Large intestine (tissue), 3 donors: ENCODE results near the gene B4GALNT3. TPM values are rescaled to one million over a fixed set of nuclear protein-coding genes. Genes with fewer than 3 reads are reported as not detected.

Experiments used
- DNase-seq, 2 donors: peaks; one replicate each; pipeline versions ENCODE4 v3.0.0 to v3.0.0-alpha.2; 2013
- H3K27ac ChIP-seq: one replicate; pipeline ENCODE4 v1.5.1; 2013; ENCODE audit warnings: low read length
- H3K27me3 ChIP-seq: 2 replicates; pipeline ENCODE4 v1.6.1; 2013; ENCODE audit warnings: low read length; ENCODE audit not compliant: control insufficient read depth, insufficient read depth
- H3K36me3 ChIP-seq: 2 replicates; pipeline ENCODE4 v1.6.1; 2013; ENCODE audit warnings: low read length; ENCODE audit not compliant: control insufficient read depth, insufficient read depth
- H3K4me1 ChIP-seq: one replicate; pipeline ENCODE4 v1.6.1; 2013; ENCODE audit warnings: low read length; ENCODE audit not compliant: control insufficient read depth, insufficient read depth
- H3K4me3 ChIP-seq: one replicate; pipeline ENCODE4 v1.5.1; 2013; ENCODE audit warnings: low read length
- H3K9me3 ChIP-seq: one replicate; pipeline ENCODE4 v1.6.1; 2013; ENCODE audit warnings: mild to moderate bottlenecking, low read depth, low read length, moderate library complexity; ENCODE audit not compliant: control insufficient read depth
- WGBS: methylation state at CpG from one replicate; pipeline ENCODE4 v1.1.5; 2013; ENCODE audit warnings: low lambda C conversion rate; ENCODE audit not compliant: insufficient coverage; 5-methylcytosine and 5-hydroxymethylcytosine counted together
- polyA plus RNA-seq: library from polyadenylated mRNA; unstranded; fragments of 120-200 nt; gene quantifications from one replicate; pipeline ENCODE4 v1.2.1, GENCODE V29; 2013

The B4GALNT3 gene
- polyA plus RNA-seq, 1 donor: 5.9 TPM

GRCh38 chr12:490260-490659 lies 30.5 kb downstream of the B4GALNT3 start:
- H3K4me3 ChIP-seq: no peak overlapping the region
- H3K9me3 ChIP-seq: no peaks in the 10 kb centered on the region
- H3K4me1 ChIP-seq: no peaks in the 10 kb centered on the region
- H3K27ac ChIP-seq: no peak overlapping the region
- no peaks in the 10 kb centered on the region for H3K36me3 ChIP-seq
- H3K27me3 ChIP-seq: no peaks in the 10 kb centered on the region
- no peak for DNase-seq

DNA sequence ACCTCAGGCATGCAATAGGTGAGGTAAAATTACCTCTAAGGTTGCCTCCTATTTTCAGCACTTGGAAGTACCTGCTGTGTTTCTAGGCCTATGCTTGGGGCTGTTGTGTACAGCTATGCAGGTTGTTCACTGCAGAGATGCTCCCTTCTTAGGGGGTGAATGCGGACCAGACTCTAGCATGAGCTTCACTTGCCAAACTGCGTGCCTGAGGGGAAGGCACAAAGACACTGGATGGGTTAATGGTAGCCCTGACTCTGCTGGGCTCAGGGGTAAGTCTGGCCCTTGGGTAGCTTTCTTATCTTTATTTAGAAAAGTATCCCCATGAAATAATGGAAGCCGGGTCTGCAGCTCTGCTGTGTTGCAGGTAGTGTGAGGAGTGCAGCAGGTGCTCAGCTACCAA lies 35.7 kb downstream of the B4GALNT3 start:
- no peak for DNase-seq
- Histone ChIP-seq H3K4me1 (no peaks in the 10 kb centered on the region), H3K27ac (no peak overlapping the region), H3K27me3 (no peaks in the 10 kb centered on the region), H3K4me3 (no peak overlapping the region), H3K36me3 (no peaks in the 10 kb centered on the region), H3K9me3 (no peaks in the 10 kb centered on the region)
- WGBS: no CpG with 5 or more reads among the region's 3 CpGs

DNA sequence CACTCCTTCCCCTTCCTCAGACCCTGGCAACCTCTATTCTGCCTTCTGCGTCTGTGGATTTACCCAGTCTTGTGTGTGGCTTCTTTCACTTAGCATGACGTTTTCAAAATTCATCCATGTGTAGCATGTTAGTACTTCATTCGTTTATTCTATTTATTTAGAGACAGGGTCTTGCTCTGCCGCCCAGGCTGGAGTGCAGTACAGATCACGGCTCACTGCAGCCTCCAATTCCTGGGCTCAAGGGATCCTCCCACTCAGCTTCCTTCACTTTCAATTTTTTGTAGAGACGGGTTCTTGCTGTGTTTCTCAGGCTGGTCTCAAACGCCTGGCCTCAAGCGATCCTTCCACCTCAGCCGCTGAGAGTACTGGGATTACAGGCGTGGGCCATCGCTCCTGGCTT lies 37.0 kb downstream of the B4GALNT3 start:
- Histone ChIP-seq H3K36me3 (no peaks in the 10 kb centered on the region), H3K4me3 (no peak overlapping the region), H3K4me1 (no peaks in the 10 kb centered on the region), H3K27me3 (no peaks in the 10 kb centered on the region), H3K27ac (no peak overlapping the region), H3K9me3 (no peaks in the 10 kb centered on the region)
- WGBS: no CpG with 5 or more reads among the region's 11 CpGs
- no peak for DNase-seq

GRCh38 chr12:497501-498160 lies 37.9 kb downstream of the B4GALNT3 start:
- Histone ChIP-seq H3K9me3 (no peaks in the 10 kb centered on the region), H3K27me3 (no peaks in the 10 kb centered on the region), H3K4me1 (peaks cover 3% of the 10 kb centered on the region), H3K36me3 (no peaks in the 10 kb centered on the region), H3K4me3 (no peak overlapping the region), H3K27ac (no peak overlapping the region)
- DNase-seq: no peak
- WGBS: 81% methylated on average over 3 of the region's 9 CpGs

DNA sequence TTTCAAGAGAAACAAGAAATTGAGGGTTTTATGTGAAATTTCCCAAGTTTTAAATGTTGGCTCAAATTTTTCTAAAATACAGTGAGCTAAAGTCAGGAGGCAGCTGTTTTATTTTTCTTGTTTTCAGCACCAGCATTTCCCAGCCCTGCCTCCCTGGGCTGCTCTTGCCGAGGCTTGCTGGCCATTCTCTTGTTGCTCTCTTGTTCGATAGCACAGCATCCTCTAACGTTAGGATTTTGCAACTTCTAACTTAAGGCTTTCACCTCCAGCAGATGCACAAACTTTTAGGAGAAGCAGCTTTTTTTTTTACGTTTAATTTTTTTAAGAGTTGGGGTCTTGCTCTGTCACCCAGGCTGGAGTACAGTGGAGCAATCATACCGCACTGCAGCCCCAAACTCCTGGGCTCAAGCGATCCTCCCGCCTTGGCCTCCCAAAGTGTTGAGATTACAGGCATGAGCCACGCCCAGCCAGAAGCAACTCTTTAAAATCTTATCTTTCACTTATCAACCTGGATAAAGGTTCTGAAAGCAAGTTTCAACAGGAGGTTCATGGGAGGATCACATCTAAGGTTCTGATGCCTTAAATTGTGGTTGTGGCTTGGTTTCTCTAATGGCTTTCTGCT lies 40.2 kb downstream of the B4GALNT3 start:
- Histone ChIP-seq H3K9me3 (no peaks in the 10 kb centered on the region), H3K4me3 (no peak overlapping the region), H3K4me1 (peaks cover 12% of the 10 kb centered on the region), H3K36me3 (no peaks in the 10 kb centered on the region), H3K27me3 (no peaks in the 10 kb centered on the region), H3K27ac (no peak overlapping the region)
- DNase-seq: no peak
- no CpG with 5 or more reads among the region's 8 CpGs for WGBS

GRCh38 chr12:501722-502447 lies 42.1 kb downstream of the B4GALNT3 start:
- H3K9me3 ChIP-seq: no peaks in the 10 kb centered on the region
- no peak overlapping the region for H3K27ac ChIP-seq
- no peak overlapping the region for H3K4me3 ChIP-seq
- H3K4me1 ChIP-seq: peaks cover 12% of the 10 kb centered on the region
- H3K36me3 ChIP-seq: no peaks in the 10 kb centered on the region
- H3K27me3 ChIP-seq: no peaks in the 10 kb centered on the region
- no peak for DNase-seq
- no CpG with 5 or more reads among the region's 14 CpGs for WGBS

DNA sequence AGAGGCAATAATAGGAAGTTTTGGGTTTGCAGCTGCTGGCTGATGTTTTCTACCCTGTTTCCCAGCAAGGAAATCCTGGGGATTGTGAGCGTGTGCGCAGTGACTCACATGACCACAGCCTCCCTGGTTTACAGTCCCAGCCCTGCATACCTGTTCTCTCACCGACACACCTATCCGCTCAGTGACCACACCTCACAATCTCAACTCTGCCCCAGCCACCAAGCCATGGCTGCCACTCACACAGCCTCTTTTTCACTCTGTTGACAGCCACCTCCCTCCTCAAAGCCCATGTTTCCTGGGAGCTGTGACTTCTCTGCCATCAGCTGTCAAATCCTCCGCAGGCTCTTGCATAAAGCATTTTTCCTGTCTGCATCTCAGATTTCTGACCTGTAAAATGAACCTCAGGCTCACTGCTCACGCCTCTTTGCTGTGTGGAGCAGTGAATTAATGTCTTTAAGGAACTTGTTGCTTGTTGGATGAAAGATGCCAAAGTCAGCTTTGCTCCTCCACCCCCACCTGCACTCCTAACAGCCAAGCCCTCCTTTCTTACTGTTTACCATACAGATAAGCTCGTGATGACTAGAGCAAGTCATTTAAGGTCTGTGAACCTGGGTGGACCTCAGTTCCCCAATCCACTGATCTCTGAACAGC lies 43.5 kb downstream of the B4GALNT3 start:
- H3K27me3 ChIP-seq: no peaks in the 10 kb centered on the region
- DNase-seq: peak; percentile 90 to 93
- H3K4me1 ChIP-seq: peaks cover 12% of the 10 kb centered on the region
- no CpG with 5 or more reads among the region's 7 CpGs for WGBS
- H3K36me3 ChIP-seq: no peaks in the 10 kb centered on the region
- no peaks in the 10 kb centered on the region for H3K9me3 ChIP-seq
- H3K4me3 ChIP-seq: no peak overlapping the region
- peak overlapping the region; percentile 70 for H3K27ac ChIP-seq

GRCh38 chr12:505221-505620 lies 45.5 kb downstream of the B4GALNT3 start:
- H3K27ac ChIP-seq: no peak overlapping the region

DNA sequence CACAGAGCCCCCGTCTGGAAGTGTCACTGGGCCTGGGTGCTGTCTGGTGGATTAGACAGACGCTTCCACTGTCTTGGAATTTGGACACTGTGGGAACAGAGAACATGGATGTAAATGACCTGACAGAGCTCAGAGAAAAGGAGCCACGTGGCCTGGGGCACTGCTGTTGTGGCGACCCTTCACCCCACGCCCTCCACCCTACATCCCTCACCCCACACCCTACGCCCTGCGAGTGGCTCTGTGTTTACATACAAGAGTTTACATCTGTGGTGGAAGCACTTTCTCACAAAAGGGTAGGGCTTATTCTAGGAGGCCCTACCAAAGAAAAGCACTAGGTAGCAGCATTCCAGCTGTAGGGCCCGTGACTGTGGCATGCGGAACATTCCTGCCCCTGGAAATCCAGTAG lies 47.7 kb downstream of the B4GALNT3 start:
- no peaks in the 10 kb centered on the region for H3K36me3 ChIP-seq
- H3K27me3 ChIP-seq: no peaks in the 10 kb centered on the region
- H3K9me3 ChIP-seq: peaks cover 8% of the 10 kb centered on the region
- H3K27ac ChIP-seq: no peak overlapping the region
- no peak for DNase-seq
- WGBS: no CpG with 5 or more reads among the region's 9 CpGs
- peaks cover 24% of the 10 kb centered on the region for H3K4me1 ChIP-seq
- no peak overlapping the region for H3K4me3 ChIP-seq

More at GRCh38 chr12:505221-505620, 45.5 kb downstream of the B4GALNT3 start:
- H3K36me3 ChIP-seq: no peaks in the 10 kb centered on the region
- peaks cover 21% of the 10 kb centered on the region for H3K4me1 ChIP-seq
- WGBS: no CpG with 5 or more reads among the region's 4 CpGs
- DNase-seq: no peak
- no peaks in the 10 kb centered on the region for H3K9me3 ChIP-seq
- no peak overlapping the region for H3K4me3 ChIP-seq
- H3K27me3 ChIP-seq: no peaks in the 10 kb centered on the region

- H3K27ac ChIP-seq: no peak overlapping the region
- H3K9me3 ChIP-seq: peaks cover 14% of the 10 kb centered on the region
- no peak for DNase-seq
- peaks cover 19% of the 10 kb centered on the region for H3K4me1 ChIP-seq
- WGBS: no CpG with 5 or more reads among the region's 2 CpGs
- H3K36me3 ChIP-seq: no peaks in the 10 kb centered on the region
- no peak overlapping the region for H3K4me3 ChIP-seq
- no peaks in the 10 kb centered on the region for H3K27me3 ChIP-seq
These were observed 48.4 kb downstream of the B4GALNT3 start for GRCh38 chr12:508145-508544.
